A549 (cell line): ENCODE measurements around the gene ZNF358. TPM values are rescaled to one million over a fixed set of nuclear protein-coding genes. Genes with fewer than 3 reads are reported as not detected.

Experiments
- ATAC-seq, 2 experiments: fragments of 200-7000 bp in 1 of 2; fragments of >200 bp in 1 of 2; cut with Nextera tagmentation in 1 of 2; cut with Tn5 transposase in 1 of 2; 3 replicates each; pipeline versions ENCODE4 v1.8.0 to v1.9.1; 2018 to 2020; ENCODE audit warnings: mild to moderate bottlenecking in 1 of 2, moderate library complexity in 1 of 2
- CTCF ChIA-PET: fragments of 300-600 bp; sonication (Branson Sonifier 250); formaldehyde crosslinking; extraction: SDS; loops from one replicate; lab custom pipeline; 2021; ENCODE audit warnings: antibody characterized with exemption, inconsistent platforms; lab: Yijun Ruan, JAX
- POLR2A ChIA-PET: fragments of 350-600 bp; formaldehyde crosslinking; extraction: SDS; loops from one replicate; lab custom pipeline; 2021; ENCODE audit warnings: antibody characterized with exemption, inconsistent platforms; lab: Yijun Ruan, JAX
- DNase-seq, 2 experiments: peaks; one replicate each; pipeline versions ENCODE4 v3.0.0 to v3.0.0-alpha.2; 2011 to 2016; ENCODE audit warnings: low read depth in 1 of 2, low spot score in 1 of 2
- FAIRE-seq: peaks from 2 replicates; lab custom pipeline; 2011; peaks lifted over from hg19 to GRCh38; lab: Jason Lieb, UNC
- H3K27ac ChIP-seq, 2 experiments: fragments of >200 bp; sonication (Bioruptor Twin); formaldehyde crosslinking; 3 replicates each; pipeline ENCODE4 v1.5.1; 2016 to 2017
- H3K4me1 ChIP-seq: fragments of >200 bp; sonication (Bioruptor Twin); formaldehyde crosslinking; 3 replicates; pipeline ENCODE4 v1.6.1; 2016
- H3K4me2 ChIP-seq: fragments of >200 bp; sonication (Bioruptor Twin); formaldehyde crosslinking; 3 replicates; pipeline ENCODE4 v1.6.1; 2016
- H3K4me3 ChIP-seq: fragments of >200 bp; sonication (Bioruptor Twin); formaldehyde crosslinking; 3 replicates; pipeline ENCODE4 v1.5.1; 2016
- H3K9me3 ChIP-seq: fragments of >200 bp; sonication (Bioruptor Twin); formaldehyde crosslinking; 3 replicates; pipeline ENCODE4 v1.6.1; 2016
- BCL3 ChIP-seq: fragments of >200 bp; sonication (Bioruptor Twin); formaldehyde crosslinking; IDR thresholded peaks from 3 replicates; pipeline ENCODE4 v1.6.1; 2016
- CEBPB ChIP-seq, 2 experiments: fragments of >200 bp in 1 of 2; sonication (Bioruptor Twin) in 1 of 2; formaldehyde crosslinking in 1 of 2; IDR thresholded peaks; 2 replicates each; pipeline ENCODE4 v1.6.1; 2012 to 2016
- CHD4 ChIP-seq: fragments of 200-600 bp; sonication (generic); IDR thresholded peaks from 2 replicates; pipeline ENCODE4 v1.6.1; 2016; ENCODE audit warnings: antibody characterized with exemption, mild to moderate bottlenecking, borderline replicate concordance
- EHF ChIP-seq: fragments of 250-450 bp; sonication (Bioruptor Pico); IDR thresholded peaks from 2 replicates; pipeline ENCODE4 v1.5.0; 2020; ENCODE audit warnings: mild to moderate bottlenecking
- EP300 ChIP-seq, 2 experiments: fragments of >200 bp; sonication (Bioruptor Twin); formaldehyde crosslinking; IDR thresholded peaks; 2 replicates in 1 of 2; 3 replicates in 1 of 2; pipeline ENCODE4 v1.6.1; 2016 to 2017
- ESRRA ChIP-seq: fragments of 150-350 bp; IDR thresholded peaks from 2 replicates; pipeline ENCODE4 v1.6.1; 2014; ENCODE audit warnings: mild to moderate bottlenecking, low read length, borderline replicate concordance
- FOSL2 ChIP-seq, 2 experiments: fragments of 450-650 bp in 1 of 2; fragments of >200 bp in 1 of 2; sonication (Bioruptor Twin) in 1 of 2; formaldehyde crosslinking; IDR thresholded peaks; 2 replicates each; pipeline versions ENCODE4 v1.5.0 to v1.6.1; 2016 to 2020; ENCODE audit warnings: mild to moderate bottlenecking in 1 of 2, moderate library complexity in 1 of 2
- FOXS1 ChIP-seq: fragments of 250-450 bp; sonication (Bioruptor Pico); IDR thresholded peaks from 2 replicates; pipeline ENCODE4 v1.5.0; 2020; ENCODE audit warnings: mild to moderate bottlenecking, moderate library complexity
- HEYL ChIP-seq: fragments of 250-450 bp; sonication (Bioruptor Pico); IDR thresholded peaks from 2 replicates; pipeline ENCODE4 v1.8.0; 2021; ENCODE audit warnings: mild to moderate bottlenecking, moderate library complexity
- HOXA7 ChIP-seq: fragments of 250-450 bp; sonication (Bioruptor Pico); IDR thresholded peaks from 2 replicates; pipeline ENCODE4 v1.5.0; 2020; ENCODE audit warnings: mild to moderate bottlenecking, moderate library complexity
- JUN ChIP-seq, 2 experiments: fragments of >200 bp; sonication (Bioruptor Twin); formaldehyde crosslinking; IDR thresholded peaks; 2 replicates in 1 of 2; 3 replicates in 1 of 2; pipeline ENCODE4 v1.6.1; 2016 to 2017
- JUNB ChIP-seq: fragments of >200 bp; sonication (Bioruptor Twin); formaldehyde crosslinking; IDR thresholded peaks from 2 replicates; pipeline ENCODE4 v1.6.1; 2016
- KDM5A ChIP-seq: fragments of 200-600 bp; sonication (generic); IDR thresholded peaks from 2 replicates; pipeline ENCODE4 v1.6.1; 2016; ENCODE audit warnings: antibody characterized with exemption, mild to moderate bottlenecking
- MAFK ChIP-seq: fragments of 450-650 bp; IDR thresholded peaks from 2 replicates; pipeline ENCODE4 v1.6.1; 2014; ENCODE audit not compliant: partially characterized antibody
- NPAS2 ChIP-seq: fragments of 250-450 bp; sonication (Bioruptor Pico); IDR thresholded peaks from 2 replicates; pipeline ENCODE4 v1.8.0; 2022; ENCODE audit warnings: mild to moderate bottlenecking, moderate library complexity, borderline replicate concordance
- NR3C1 ChIP-seq: fragments of >200 bp; sonication (Bioruptor Twin); formaldehyde crosslinking; IDR thresholded peaks from 3 replicates; pipeline ENCODE4 v1.6.1; 2017
- PHF8 ChIP-seq: fragments of 200-600 bp; sonication (generic); IDR thresholded peaks from 2 replicates; pipeline ENCODE4 v1.6.1; 2016; ENCODE audit warnings: low read depth, mild to moderate bottlenecking, antibody characterized with exemption, moderate library complexity, borderline replicate concordance
- POLR2AphosphoS2 ChIP-seq: conservative IDR thresholded peaks from 2 replicates; pipeline ENCODE4 v1.6.1; 2012; ENCODE audit warnings: low read length, improper control_type of control experiment, inconsistent platforms
- RAD21 ChIP-seq, 2 experiments: fragments of >200 bp in 1 of 2; sonication (Bioruptor Twin) in 1 of 2; formaldehyde crosslinking in 1 of 2; IDR thresholded peaks in 1 of 2; conservative IDR thresholded peaks in 1 of 2; 2 replicates in 1 of 2; 3 replicates in 1 of 2; pipeline ENCODE4 v1.6.1; 2012 to 2018; ENCODE audit warnings: inconsistent platforms in 1 of 2
- RARB ChIP-seq: fragments of 250-450 bp; sonication (Bioruptor Pico); IDR thresholded peaks from 2 replicates; pipeline ENCODE4 v1.8.0; 2021; ENCODE audit warnings: mild to moderate bottlenecking, moderate library complexity
- RFX5 ChIP-seq: fragments of 450-650 bp; IDR thresholded peaks from 2 replicates; pipeline ENCODE4 v1.7.1; 2014; ENCODE audit warnings: antibody characterized with exemption, mild to moderate bottlenecking, moderate library complexity
- RNF2 ChIP-seq: fragments of 200-600 bp; sonication (generic); IDR thresholded peaks from 2 replicates; pipeline ENCODE4 v1.6.1; 2016; ENCODE audit warnings: low read depth, mild to moderate bottlenecking, antibody characterized with exemption, moderate library complexity, borderline replicate concordance
- SMC3 ChIP-seq: fragments of >200 bp; sonication (Bioruptor Twin); formaldehyde crosslinking; IDR thresholded peaks from 3 replicates; pipeline ENCODE4 v1.6.1; 2018; ENCODE audit warnings: inconsistent platforms
- SREBF2 ChIP-seq: fragments of 450-650 bp; IDR thresholded peaks from 2 replicates; pipeline ENCODE4 v1.6.1; 2014; ENCODE audit warnings: mild to moderate bottlenecking, moderate library complexity
- TFCP2L1 ChIP-seq: fragments of 250-450 bp; sonication (Bioruptor Pico); IDR thresholded peaks from 2 replicates; pipeline ENCODE4 v1.5.0; 2021; ENCODE audit warnings: mild to moderate bottlenecking
- USF2 ChIP-seq: fragments of 450-650 bp; IDR thresholded peaks from 2 replicates; pipeline ENCODE4 v1.6.1; 2014; ENCODE audit warnings: antibody characterized with exemption
- WGBS: methylation state at CpG from one replicate; pipeline ENCODE4 v1.1.6; 2017; ENCODE audit errors: missing lambda C conversion rate; 5-methylcytosine and 5-hydroxymethylcytosine counted together
- polyA plus RNA-seq, 4 experiments: library from polyadenylated mRNA; depleted of rRNA in 3 of 4; stranded (reverse); fragments of >200 nt; fragmentation: RNase III in 1 of 4; extraction: RNeasy Plus Mini Kit Qiagen cat#74134 plus additional on column Dnase treatment in 1 of 4; gene quantifications; 2 replicates in 3 of 4; 3 replicates in 1 of 4; pipeline ENCODE4 v1.2.3, GENCODE V29; 2011 to 2017
- TF ChIP-seq, protein P1 (sequence below): fragments of 250-450 bp; sonication (Bioruptor Pico); IDR thresholded peaks from 2 replicates; pipeline ENCODE4 v1.5.0; 2020; ENCODE audit warnings: low read depth, mild to moderate bottlenecking, moderate library complexity
- TF ChIP-seq, protein P2 (sequence below): fragments of >200 bp; sonication (Bioruptor Twin); formaldehyde crosslinking; IDR thresholded peaks from 2 replicates; pipeline ENCODE4 v1.6.1; 2016

ZNF358 gene
- polyA plus RNA-seq, 2 of the 4 experiments (the other 2 are of a cell fraction) = 9.5 to 14.0 TPM

- ChIA-PET CTCF (interaction anchor here (0.8 to 1.1 kb wide), 2 partner anchors 17 to 281 kb away, joined by 3 read pairs; no protein-coding TSS in a partner anchor), POLR2A (no interaction called here)
- no peaks in the 10 kb centered on the region for H3K4me1 ChIP-seq
- no peak overlapping the region for H3K4me3 ChIP-seq
- DNase-seq = peak in 1 of 2 experiments; percentile 62
- FAIRE-seq = no peak
- WGBS = 89% methylated on average over 13 of the region's 51 CpGs
- no peaks in the 10 kb centered on the region for H3K9me3 ChIP-seq
- no peak overlapping the region for H3K4me2 ChIP-seq
- H3K27ac ChIP-seq = no peak overlapping the region
- no peak for TF ChIP-seq SREBF2
- no peak for TF ChIP-seq SMC3
- TF ChIP-seq FOSL2 (IDR thresholded peaks at IDR 0.05) = no peak
- no peak for TF ChIP-seq FOSL2 (CRISPR knock-in tag; IDR thresholded peaks at IDR 0.05)
- no peak for TF ChIP-seq MAFK
- TF ChIP-seq USF2 = no peak
- no peak for TF ChIP-seq JUN (IDR thresholded peaks at IDR 0.05)
- TF ChIP-seq ESRRA = no peak
- TF ChIP-seq HOXA7 = no peak
- no peak for TF ChIP-seq RFX5
- TF ChIP-seq RAD21 (conservative IDR thresholded peaks at IDR 0.05 in 1 of 2, IDR thresholded peaks at IDR 0.05 in 1 of 2) = no peak
- TF ChIP-seq RNF2 = no peak
- TF ChIP-seq CHD4 = no peak
- no peak for TF ChIP-seq PHF8
- peak; percentile 40 to 72; a peak in 3 of 6 replicates for ATAC-seq
These were observed 35.3 kb downstream of the ZNF358 start for GRCh38 chr19:7550987-7551761.

GRCh38 chr19:7552781-7553180 lies 36.9 kb downstream of the ZNF358 start:
- Histone ChIP-seq H3K9me3 (no peaks in the 10 kb centered on the region), H3K4me2 (no peak overlapping the region), H3K27ac (no peak overlapping the region), H3K4me3 (no peak overlapping the region), H3K4me1 (no peaks in the 10 kb centered on the region)
- 42% methylated on average over 2 of the region's 2 CpGs for WGBS
- ChIA-PET CTCF (interaction anchor here (1.6 kb wide), 1 partner anchor 15 kb away, joined by 3 read pairs; no protein-coding TSS in a partner anchor), POLR2A (no interaction called here)
- FAIRE-seq (no peak), DNase-seq (no peak), ATAC-seq (no peak)
- TF ChIP-seq JUNB (no peak), FOXS1 (CRISPR knock-in tag) (no peak), CEBPB (IDR thresholded peaks at IDR 0.05) (no peak), SMC3 (no peak), CHD4 (no peak), RFX5 (no peak), NPAS2 (CRISPR knock-in tag) (no peak), RARB (CRISPR knock-in tag) (no peak), NR3C1 (no peak), SREBF2 (no peak), EP300 (IDR thresholded peaks at IDR 0.05) (no peak), ESRRA (no peak), HOXA7 (no peak)
- TF ChIP-seq, protein P1, sequence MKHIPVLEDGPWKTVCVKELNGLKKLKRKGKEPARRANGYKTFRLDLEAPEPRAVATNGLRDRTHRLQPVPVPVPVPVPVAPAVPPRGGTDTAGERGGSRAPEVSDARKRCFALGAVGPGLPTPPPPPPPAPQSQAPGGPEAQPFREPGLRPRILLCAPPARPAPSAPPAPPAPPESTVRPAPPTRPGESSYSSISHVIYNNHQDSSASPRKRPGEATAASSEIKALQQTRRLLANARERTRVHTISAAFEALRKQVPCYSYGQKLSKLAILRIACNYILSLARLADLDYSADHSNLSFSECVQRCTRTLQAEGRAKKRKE = no peak

DNA sequence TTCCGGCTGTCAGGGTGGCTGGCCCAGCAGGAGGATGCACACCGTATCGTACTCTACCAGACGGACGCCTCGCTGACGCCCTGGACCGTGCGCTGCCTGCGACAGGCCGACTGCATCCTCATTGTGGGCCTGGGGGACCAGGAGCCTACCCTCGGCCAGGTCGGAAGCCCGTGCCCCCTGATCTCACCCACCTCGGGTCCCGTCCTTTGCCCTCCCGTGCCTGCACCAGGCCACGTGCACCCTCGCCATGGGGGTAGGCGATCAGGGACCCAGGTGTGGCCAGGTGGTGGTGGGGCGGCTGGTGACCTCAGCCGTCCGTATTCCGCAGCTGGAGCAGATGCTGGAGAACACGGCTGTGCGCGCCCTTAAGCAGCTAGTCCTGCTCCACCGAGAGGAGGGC lies 38.7 kb downstream of the ZNF358 start:
- CTCF ChIA-PET = interaction anchor here (0.9 to 2.0 kb wide), 3 partner anchors 14 to 246 kb away, joined by 3 to 8 read pairs (median 5); partner anchors contain the start of gene TRAPPC5
- TF ChIP-seq FOXS1 (CRISPR knock-in tag) = no peak
- TF ChIP-seq KDM5A = no peak
- TF ChIP-seq, protein P2, sequence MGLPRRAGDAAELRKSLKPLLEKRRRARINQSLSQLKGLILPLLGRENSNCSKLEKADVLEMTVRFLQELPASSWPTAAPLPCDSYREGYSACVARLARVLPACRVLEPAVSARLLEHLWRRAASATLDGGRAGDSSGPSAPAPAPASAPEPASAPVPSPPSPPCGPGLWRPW = no peak
- TF ChIP-seq, protein P1 = no peak
- TF ChIP-seq TFCP2L1 (CRISPR knock-in tag) = no peak
- no peak for TF ChIP-seq USF2
- TF ChIP-seq HEYL = no peak
- TF ChIP-seq EHF (CRISPR knock-in tag) = no peak
- TF ChIP-seq NPAS2 (CRISPR knock-in tag) = no peak
- no peak for TF ChIP-seq BCL3
- no peak for TF ChIP-seq POLR2AphosphoS2
- no peak for TF ChIP-seq RNF2
- TF ChIP-seq ESRRA = no peak

More for the DNA sequence above, 38.7 kb downstream of the ZNF358 start:
- POLR2A ChIA-PET = no interaction called here
- Histone ChIP-seq H3K4me1 (no peaks in the 10 kb centered on the region), H3K9me3 (no peaks in the 10 kb centered on the region), H3K4me2 (no peak overlapping the region), H3K4me3 (no peak overlapping the region), H3K27ac (no peak overlapping the region)
- FAIRE-seq (no peak), DNase-seq (no peak), ATAC-seq (no peak)
- 93% methylated on average over 3 of the region's 28 CpGs for WGBS
